Common myeloid progenitor, CD34-positive (primary cell): ENCODE data around the gene PPID.
A peak's percentile ranks its signal among the peaks of the same experiment; 100 is the strongest.
"Not testable (repeated sequence)": the region's sequence is repeated elsewhere in the genome, so short reads cannot be mapped to it uniquely, and the experiment has no call there.

Source experiments
- CTCF ChIA-PET: fragments of 350-600 bp; sonication (Branson Sonifier 250); formaldehyde crosslinking; loops from one replicate; lab custom pipeline; 2021; ENCODE audit warnings: antibody characterized with exemption; lab: Charles Lee
- POLR2A ChIA-PET: fragments of 350-600 bp; sonication (Branson Sonifier 250); formaldehyde crosslinking; loops from one replicate; lab custom pipeline; 2021; ENCODE audit warnings: antibody characterized with exemption; lab: Charles Lee
- DNase-seq, 3 donors: peaks; one replicate each; pipeline versions ENCODE4 v3.0.0 to v3.0.0-alpha.2; 2013
- H3K27ac ChIP-seq, 2 experiments: 1 replicate in 1 of 2; 2 replicates in 1 of 2; pipeline ENCODE4 v1.7.0; 2013; ENCODE audit warnings: inconsistent platforms in 2 of 2, low read length in 2 of 2, mild to moderate bottlenecking in 2 of 2, low read depth in 1 of 2, moderate library complexity in 1 of 2; ENCODE audit not compliant: severe bottlenecking in 2 of 2, insufficient read depth in 1 of 2, poor library complexity in 1 of 2
- H3K27me3 ChIP-seq, 5 experiments: replicated peaks in 2 of 5; 1 replicate in 3 of 5; 2 replicates in 2 of 5; pipeline versions ENCODE4 v1.6.1 to v1.7.0; 2013; ENCODE audit warnings: low read length in 4 of 5, mild to moderate bottlenecking in 2 of 5, moderate library complexity in 2 of 5, inconsistent platforms in 1 of 5; ENCODE audit not compliant: insufficient read depth in 5 of 5, control insufficient read depth in 4 of 5
- H3K36me3 ChIP-seq, 4 experiments: 1 replicate in 2 of 4; 2 replicates in 2 of 4; pipeline versions ENCODE4 v1.6.1 to v1.7.0; 2013; ENCODE audit warnings: low read length in 3 of 4, control low read depth in 1 of 4, mild to moderate bottlenecking in 1 of 4; ENCODE audit not compliant: control insufficient read depth in 4 of 4, insufficient read depth in 4 of 4
- H3K4me1 ChIP-seq, 4 experiments: 1 replicate in 3 of 4; 2 replicates in 1 of 4; pipeline versions ENCODE4 v1.6.1 to v1.7.1; 2013; ENCODE audit warnings: low read length in 3 of 4, mild to moderate bottlenecking in 3 of 4, control low read depth in 1 of 4, inconsistent platforms in 1 of 4, moderate library complexity in 1 of 4; ENCODE audit not compliant: control insufficient read depth in 4 of 4, insufficient read depth in 4 of 4; ENCODE audit errors: control extremely low read depth in 1 of 4
- H3K4me3 ChIP-seq, 7 experiments: 1 replicate in 4 of 7; 2 replicates in 3 of 7; pipeline versions ENCODE4 v1.5.1 to v1.7.0; 2013; ENCODE audit warnings: mild to moderate bottlenecking in 7 of 7, low read length in 6 of 7, moderate library complexity in 6 of 7, inconsistent platforms in 2 of 7, low read depth in 2 of 7, control low read depth in 1 of 7; ENCODE audit not compliant: insufficient read depth in 4 of 7, control insufficient read depth in 1 of 7; ENCODE audit errors: extremely low read depth in 1 of 7
- H3K9me3 ChIP-seq, 5 experiments: 1 replicate in 4 of 5; 2 replicates in 1 of 5; pipeline versions ENCODE4 v1.6.1 to v1.7.1; 2013; ENCODE audit warnings: low read length in 4 of 5, mild to moderate bottlenecking in 2 of 5, inconsistent platforms in 1 of 5, low read depth in 1 of 5, moderate library complexity in 1 of 5; ENCODE audit not compliant: control insufficient read depth in 4 of 5, insufficient read depth in 2 of 5; ENCODE audit errors: control extremely low read depth in 1 of 5
- WGBS: methylation state at CpG from one replicate; pipeline ENCODE4 v1.1.5; 2013; ENCODE audit not compliant: insufficient coverage; 5-methylcytosine and 5-hydroxymethylcytosine counted together

PPID gene

GRCh38 chr4:158663255-158663654 is 59.9 kb downstream of the PPID start:
- 0% methylated on average over 3 of the region's 4 CpGs for WGBS
- CTCF ChIA-PET, H3K36me3 ChIP-seq, POLR2A ChIA-PET, H3K27me3 ChIP-seq, H3K9me3 ChIP-seq: not testable (repeated sequence)
- peak; percentile 43 to 77 (median 70) for DNase-seq
- Histone ChIP-seq H3K4me3 (peak overlapping the region in 2 of 7 experiments; percentile 32 to 49), H3K4me1 (peaks cover 0 to 17% (median 13%) of the 10 kb centered on the region in 4 experiments), H3K27ac (peak overlapping the region in 1 of 2 experiments; percentile 34)
